Esophagus muscularis mucosa (tissue), 4 donors: ENCODE data around the gene RIGI. TPM values are rescaled to one million over a fixed set of nuclear protein-coding genes. Genes with fewer than 3 reads are reported as not detected.

Source experiments
- DNase-seq: peaks from one replicate; pipeline ENCODE4 v3.0.0-alpha.2; 2017; ENCODE audit errors: extremely low spot score
- H3K27ac ChIP-seq, 4 donors: fragments of 200-600 bp; sonication (generic); replicated peaks in 1 of 4; 1 replicate in 3 of 4; 2 replicates in 1 of 4; pipeline ENCODE4 v1.5.1; 2016 to 2019; ENCODE audit warnings: mild to moderate bottlenecking in 1 of 4
- H3K27me3 ChIP-seq, 4 donors: fragments of 200-600 bp; sonication (generic); one replicate each; pipeline versions ENCODE4 v1.5.1 to v1.6.0; 2016 to 2019
- H3K36me3 ChIP-seq, 4 donors: fragments of 200-600 bp; sonication (generic); one replicate each; pipeline ENCODE4 v1.5.1; 2016 to 2019
- H3K4me1 ChIP-seq, 4 donors: fragments of 200-600 bp; sonication (generic); one replicate each; pipeline ENCODE4 v1.5.1; 2016 to 2019
- H3K4me3 ChIP-seq, 4 donors: fragments of 200-600 bp; sonication (generic); 1 replicate in 2 of 4; 2 replicates in 2 of 4; pipeline ENCODE4 v1.5.1; 2016 to 2019; ENCODE audit warnings: mild to moderate bottlenecking in 4 of 4, moderate library complexity in 1 of 4
- H3K9me3 ChIP-seq, 4 donors: fragments of 200-600 bp; sonication (generic); 1 replicate in 3 of 4; 2 replicates in 1 of 4; pipeline ENCODE4 v1.5.1; 2016 to 2019
- EP300 ChIP-seq: sonication (generic); formaldehyde crosslinking; IDR thresholded peaks from one replicate; pipeline ENCODE4 v1.6.1; 2017; ENCODE audit warnings: antibody characterized with exemption
- POLR2A ChIP-seq: fragments of 450-650 bp; IDR thresholded peaks from one replicate; pipeline ENCODE4 v1.6.1; 2017; ENCODE audit warnings: antibody characterized with exemption, moderate library complexity, mild to moderate bottlenecking, low read depth
- POLR2AphosphoS5 ChIP-seq, 2 donors: sonication (generic); formaldehyde crosslinking; IDR thresholded peaks; one replicate each; pipeline ENCODE4 v1.6.1; 2017; ENCODE audit warnings: antibody characterized with exemption in 2 of 2
- WGBS: methylation state at CpG from one replicate; pipeline ENCODE4 v1.1.5; 2018; 5-methylcytosine and 5-hydroxymethylcytosine counted together
- intact Hi-C: fragments of 100-400 bp; cut with DNase I; formaldehyde crosslinking; loops from one replicate; pipeline ENCODE4 v1.15.1; 2023
- total RNA-seq, 4 donors: library from RNA; depleted of rRNA; stranded (reverse); fragments of >200 nt; gene quantifications; one replicate each; pipeline versions ENCODE4 v1.1.0 to v1.2.1, GENCODE V29; 2016
- TF ChIP-seq, protein P1 (sequence below), 3 experiments: fragments of 200-600 bp in 2 of 3; fragments of 450-650 bp in 1 of 3; sonication (generic) in 2 of 3; IDR thresholded peaks; one replicate each; pipeline ENCODE4 v1.5.1; 2017 to 2019; ENCODE audit warnings: antibody characterized with exemption in 3 of 3, mild to moderate bottlenecking in 2 of 3, moderate library complexity in 1 of 3

RIGI gene
- total RNA-seq, 4 donors from 2014 or later = 6.5 to 10.1 (median 8.2) TPM

GRCh38 chr9:32490601-32491000 lies 35.4 kb downstream of the RIGI start:
- TF ChIP-seq, protein P1, sequence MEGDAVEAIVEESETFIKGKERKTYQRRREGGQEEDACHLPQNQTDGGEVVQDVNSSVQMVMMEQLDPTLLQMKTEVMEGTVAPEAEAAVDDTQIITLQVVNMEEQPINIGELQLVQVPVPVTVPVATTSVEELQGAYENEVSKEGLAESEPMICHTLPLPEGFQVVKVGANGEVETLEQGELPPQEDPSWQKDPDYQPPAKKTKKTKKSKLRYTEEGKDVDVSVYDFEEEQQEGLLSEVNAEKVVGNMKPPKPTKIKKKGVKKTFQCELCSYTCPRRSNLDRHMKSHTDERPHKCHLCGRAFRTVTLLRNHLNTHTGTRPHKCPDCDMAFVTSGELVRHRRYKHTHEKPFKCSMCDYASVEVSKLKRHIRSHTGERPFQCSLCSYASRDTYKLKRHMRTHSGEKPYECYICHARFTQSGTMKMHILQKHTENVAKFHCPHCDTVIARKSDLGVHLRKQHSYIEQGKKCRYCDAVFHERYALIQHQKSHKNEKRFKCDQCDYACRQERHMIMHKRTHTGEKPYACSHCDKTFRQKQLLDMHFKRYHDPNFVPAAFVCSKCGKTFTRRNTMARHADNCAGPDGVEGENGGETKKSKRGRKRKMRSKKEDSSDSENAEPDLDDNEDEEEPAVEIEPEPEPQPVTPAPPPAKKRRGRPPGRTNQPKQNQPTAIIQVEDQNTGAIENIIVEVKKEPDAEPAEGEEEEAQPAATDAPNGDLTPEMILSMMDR (IDR thresholded peaks at IDR 0.05) = no peak
- TF ChIP-seq POLR2A = no peak
- TF ChIP-seq POLR2AphosphoS5 (IDR thresholded peaks at IDR 0.05) = no peak
- no peak for TF ChIP-seq EP300
- Histone ChIP-seq H3K4me1 (no peaks in the 10 kb centered on the region), H3K36me3 (peaks cover 25 to 86% (median 31%) of the 10 kb centered on the region in 4 donors), H3K9me3 (no peaks in the 10 kb centered on the region), H3K4me3 (no peak overlapping the region), H3K27me3 (no peaks in the 10 kb centered on the region), H3K27ac (no peak overlapping the region)
- no peak for DNase-seq
- 83% methylated on average over 3 of the region's 3 CpGs for WGBS
- intact Hi-C loops = no loop called here

DNA sequence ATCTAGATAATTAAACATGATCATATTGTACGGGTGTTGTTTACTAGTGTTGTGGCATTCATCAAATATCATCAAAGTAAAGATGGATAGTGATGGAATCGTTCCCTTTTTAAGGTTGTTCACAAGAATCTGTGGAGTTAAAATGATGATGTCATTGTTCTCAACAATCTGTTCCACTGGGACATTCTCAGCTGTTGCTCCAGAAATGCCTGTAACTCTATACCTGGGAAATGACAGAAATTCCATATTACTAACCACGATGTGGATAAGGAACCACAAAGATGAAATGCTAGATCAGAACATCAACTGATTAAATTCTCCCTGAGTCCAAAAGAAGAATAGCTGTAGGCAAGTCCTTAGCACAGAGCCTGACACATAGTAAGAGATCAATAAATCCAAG lies 38.0 kb downstream of the RIGI start:
- H3K9me3 ChIP-seq = no peaks in the 10 kb centered on the region
- no peaks in the 10 kb centered on the region for H3K4me1 ChIP-seq
- H3K27ac ChIP-seq = no peak overlapping the region
- H3K27me3 ChIP-seq = no peaks in the 10 kb centered on the region
- no peak for TF ChIP-seq EP300
- TF ChIP-seq POLR2A = no peak
- TF ChIP-seq, protein P1 (IDR thresholded peaks at IDR 0.05) = no peak
- TF ChIP-seq POLR2AphosphoS5 (IDR thresholded peaks at IDR 0.05) = no peak
- WGBS = 80% methylated on average over 3 of the region's 3 CpGs
- peaks cover 34 to 96% (median 56%) of the 10 kb centered on the region in 4 donors for H3K36me3 ChIP-seq
- intact Hi-C loops = no loop called here
- DNase-seq = no peak
- H3K4me3 ChIP-seq = no peak overlapping the region

DNA sequence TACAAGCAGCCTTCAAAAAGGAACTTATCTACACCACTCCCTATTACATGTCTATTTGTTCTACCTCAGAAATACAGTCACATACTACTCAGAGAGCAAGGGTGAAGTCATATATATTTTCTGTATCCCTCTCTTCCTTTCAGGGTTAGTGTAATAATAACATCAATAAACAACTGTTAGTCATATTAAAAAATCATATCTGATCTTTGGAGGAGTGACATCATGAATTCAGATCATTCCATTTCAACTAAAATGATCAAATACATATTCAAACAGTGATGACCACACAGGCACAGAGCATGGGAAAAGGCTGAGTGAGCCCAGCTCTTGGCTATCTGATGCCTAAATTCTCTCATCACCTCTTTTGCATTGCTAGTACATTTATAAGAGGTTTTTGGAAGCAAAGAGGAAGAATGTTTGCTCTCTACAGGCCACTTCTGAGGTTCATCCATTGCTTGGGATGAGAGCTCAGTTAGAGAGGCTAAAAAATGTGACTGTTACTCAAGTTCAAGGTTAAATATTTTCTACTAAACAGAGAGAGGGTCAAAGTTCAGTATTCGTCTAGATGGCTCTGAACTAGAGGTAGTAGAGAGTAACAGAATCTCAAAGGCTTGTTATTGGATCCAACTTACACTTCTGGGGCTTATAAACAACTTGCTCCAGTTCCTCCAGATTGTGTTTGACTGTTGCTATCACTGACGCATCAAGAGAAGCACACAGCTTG lies 39.0 kb downstream of the RIGI start:
- DNase-seq = no peak
- intact Hi-C loops = no loop called here
- Histone ChIP-seq H3K27me3 (no peaks in the 10 kb centered on the region), H3K4me1 (no peaks in the 10 kb centered on the region), H3K36me3 (peaks cover 34 to 96% (median 64%) of the 10 kb centered on the region in 4 donors), H3K4me3 (no peak overlapping the region), H3K9me3 (no peaks in the 10 kb centered on the region), H3K27ac (no peak overlapping the region)
- 83% methylated on average over 2 of the region's 2 CpGs for WGBS
- TF ChIP-seq POLR2AphosphoS5 (IDR thresholded peaks at IDR 0.05) = no peak
- TF ChIP-seq, protein P1 (IDR thresholded peaks at IDR 0.05) = no peak

- no peak for DNase-seq
- intact Hi-C loops = no loop called here
- 87% methylated on average over 4 of the region's 4 CpGs for WGBS
- Histone ChIP-seq H3K4me1 (no peaks in the 10 kb centered on the region), H3K9me3 (no peaks in the 10 kb centered on the region), H3K27me3 (no peaks in the 10 kb centered on the region), H3K36me3 (peaks cover 30 to 100% (median 76%) of the 10 kb centered on the region in 4 donors), H3K4me3 (no peak overlapping the region), H3K27ac (no peak overlapping the region)
- TF ChIP-seq, protein P1 (IDR thresholded peaks at IDR 0.05) = no peak
- TF ChIP-seq POLR2A = no peak
- no peak for TF ChIP-seq EP300
- no peak for TF ChIP-seq POLR2AphosphoS5 (IDR thresholded peaks at IDR 0.05)
Measured at GRCh38 chr9:32483343-32483742, 42.7 kb downstream of the RIGI start.

Other genes with a start within 250 kb of the RIGI start
- gene ACO1, start 141.6 kb downstream of the RIGI start, total RNA-seq = 10 to 100 TPM; 64.4 to 91.9 (median 86.5) TPM
- gene SMIM27, start 26.1 kb upstream of the RIGI start, total RNA-seq = 10 to 100 TPM in 1 of 4 donors, 1 to 10 TPM in 3; 4.8 to 11.2 (median 7.8) TPM
- 10 to 100 TPM; 16.5 to 25.9 (median 21.7) TPM for gene TOPORS, start 26.4 kb upstream of the RIGI start, total RNA-seq
- gene NDUFB6, start 47.0 kb upstream of the RIGI start, total RNA-seq = 10 to 100 TPM; 38.5 to 52.5 (median 48.6) TPM
- gene TAF1L, start 109.5 kb upstream of the RIGI start, total RNA-seq = not detected